HUES6 (cell line): ENCODE results near the gene BLM.
A peak's percentile ranks its signal among the peaks of the same experiment; 100 is the strongest.

ENCODE experiments used
- H3K27ac ChIP-seq: 2 replicates; pipeline ENCODE4 v1.7.0; 2013; ENCODE audit warnings: low read depth, mild to moderate bottlenecking, low read length, inconsistent platforms
- H3K27me3 ChIP-seq: 2 replicates; pipeline ENCODE4 v1.6.1; 2013; ENCODE audit warnings: low read length; ENCODE audit not compliant: control insufficient read depth, insufficient read depth
- H3K36me3 ChIP-seq: 2 replicates; pipeline ENCODE4 v1.6.1; 2013; ENCODE audit warnings: low read length; ENCODE audit not compliant: control insufficient read depth, insufficient read depth
- H3K4me1 ChIP-seq: 2 replicates; pipeline ENCODE4 v1.6.1; 2013; ENCODE audit warnings: low read length; ENCODE audit not compliant: control insufficient read depth, insufficient read depth
- H3K4me3 ChIP-seq: 2 replicates; pipeline ENCODE4 v1.5.1; 2013; ENCODE audit warnings: low read depth, low read length
- H3K9ac ChIP-seq: one replicate; pipeline ENCODE4 v1.6.1; 2013; ENCODE audit warnings: mild to moderate bottlenecking, low read length
- H3K9me3 ChIP-seq: 2 replicates; pipeline ENCODE4 v1.6.1; 2013; ENCODE audit warnings: low read depth, low read length; ENCODE audit not compliant: control insufficient read depth, insufficient read depth

The BLM gene

DNA sequence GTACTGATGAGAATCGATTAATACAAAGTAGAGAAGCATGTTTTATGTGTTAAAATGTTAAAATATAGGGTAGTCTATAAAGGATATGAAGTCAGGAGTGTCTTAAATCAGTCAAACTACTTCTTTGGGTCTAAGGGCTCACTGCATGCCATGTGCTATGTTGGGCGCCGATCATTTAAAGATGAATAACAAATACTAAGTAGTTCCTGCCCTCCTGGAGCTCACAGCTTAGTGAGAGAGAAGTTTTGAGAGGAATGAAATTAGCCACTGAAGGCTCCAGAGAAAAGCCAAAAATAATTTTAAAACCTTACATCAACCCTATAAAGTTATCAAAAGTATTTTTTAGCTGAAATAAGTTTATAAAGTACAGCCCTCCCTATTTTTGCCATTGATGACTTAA, 44.5 kb downstream of the BLM start:
- Histone ChIP-seq H3K27me3 (no peaks in the 10 kb centered on the region), H3K36me3 (peaks cover 63% of the 10 kb centered on the region), H3K4me1 (peaks cover 18% of the 10 kb centered on the region), H3K9me3 (no peaks in the 10 kb centered on the region), H3K9ac (no peak overlapping the region), H3K27ac (peak overlapping the region; percentile 32; the same call in 1 of the 2 replicates), H3K4me3 (no peak overlapping the region)

DNA sequence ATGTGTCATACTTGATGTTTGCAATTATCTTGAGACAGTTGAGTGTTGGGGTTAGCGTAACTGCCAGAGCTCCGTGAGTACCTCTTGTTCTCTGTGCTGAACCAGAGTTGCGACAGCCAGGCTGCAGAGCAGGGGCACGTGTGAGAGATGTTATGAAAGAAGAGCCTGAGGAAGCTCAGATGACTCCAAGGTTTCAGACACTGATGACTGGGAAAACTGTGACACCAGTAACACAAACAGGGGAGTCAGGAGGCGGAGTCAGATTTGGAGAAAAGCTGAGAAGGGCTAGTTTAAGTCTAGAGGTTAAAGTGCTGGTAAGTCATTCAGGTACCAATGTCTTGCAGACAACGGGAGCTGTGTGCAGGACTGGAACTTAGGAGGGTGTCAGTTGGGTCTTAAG, 45.0 kb downstream of the BLM start:
- peaks cover 18% of the 10 kb centered on the region for H3K4me1 ChIP-seq
- H3K9me3 ChIP-seq = no peaks in the 10 kb centered on the region
- no peak overlapping the region for H3K27ac ChIP-seq
- H3K36me3 ChIP-seq = peaks cover 64% of the 10 kb centered on the region
- no peaks in the 10 kb centered on the region for H3K27me3 ChIP-seq
- H3K4me3 ChIP-seq = no peak overlapping the region
- no peak overlapping the region for H3K9ac ChIP-seq

DNA sequence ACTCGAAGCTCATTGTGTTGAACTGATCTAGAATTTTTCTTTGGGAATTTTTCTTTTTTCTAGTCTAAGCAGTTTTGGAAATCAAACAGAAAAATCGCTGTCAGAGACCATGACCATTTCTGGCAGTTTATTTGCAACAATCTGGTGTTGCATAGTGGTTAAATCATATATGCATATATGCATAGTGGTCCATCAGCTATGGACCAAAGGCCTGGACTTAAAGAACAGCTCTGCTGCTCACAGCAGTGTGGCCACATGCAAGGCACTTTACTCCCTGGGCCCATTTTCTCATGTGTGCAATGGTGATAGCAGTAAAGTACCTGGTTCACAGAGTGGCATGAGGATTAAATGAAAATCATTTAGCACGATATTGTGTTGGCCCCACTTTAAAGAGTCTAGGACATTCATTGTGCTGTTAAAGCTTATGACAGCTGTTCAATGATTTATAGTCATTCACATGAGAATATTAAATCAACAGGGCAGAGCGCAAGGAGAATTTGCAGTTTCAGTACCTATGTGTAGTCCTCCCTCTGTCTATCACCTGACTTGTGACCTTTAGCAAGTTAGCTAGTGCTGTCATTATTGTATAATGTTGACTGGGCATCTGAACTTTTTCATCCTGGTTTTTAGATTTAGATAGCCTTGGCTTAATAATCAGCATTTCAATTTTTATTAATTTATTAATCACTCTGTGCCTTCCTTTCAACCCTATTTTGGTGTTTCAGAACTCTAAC, 46.4 kb downstream of the BLM start:
- Histone ChIP-seq H3K9ac (no peak overlapping the region), H3K4me3 (no peak overlapping the region), H3K27ac (no peak overlapping the region), H3K36me3 (peaks cover 69% of the 10 kb centered on the region), H3K4me1 (peaks cover 15% of the 10 kb centered on the region), H3K9me3 (no peaks in the 10 kb centered on the region), H3K27me3 (no peaks in the 10 kb centered on the region)

DNA sequence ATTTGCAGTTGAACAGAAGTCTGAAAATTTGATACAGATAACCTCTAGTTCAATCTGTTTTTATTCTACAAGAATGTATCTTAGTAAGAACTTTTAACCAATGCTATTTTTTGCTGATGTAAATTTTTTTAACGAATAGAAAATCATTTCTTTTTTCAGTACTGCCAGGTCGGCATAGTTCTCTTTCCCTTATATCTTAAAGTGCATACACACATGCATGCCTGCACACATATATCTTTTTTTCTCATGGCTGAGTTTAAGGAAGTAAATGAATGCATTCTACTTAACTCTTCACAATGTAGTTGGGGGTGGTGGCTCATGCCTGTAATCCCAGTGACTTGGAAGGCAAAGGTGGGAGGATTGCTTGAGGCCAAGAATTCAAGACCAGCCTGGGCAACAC, 48.4 kb downstream of the BLM start:
- no peak overlapping the region for H3K9ac ChIP-seq
- no peaks in the 10 kb centered on the region for H3K9me3 ChIP-seq
- no peak overlapping the region for H3K4me3 ChIP-seq
- H3K4me1 ChIP-seq = peaks cover 15% of the 10 kb centered on the region
- no peaks in the 10 kb centered on the region for H3K27me3 ChIP-seq
- H3K27ac ChIP-seq = no peak overlapping the region
- peaks cover 75% of the 10 kb centered on the region for H3K36me3 ChIP-seq

DNA sequence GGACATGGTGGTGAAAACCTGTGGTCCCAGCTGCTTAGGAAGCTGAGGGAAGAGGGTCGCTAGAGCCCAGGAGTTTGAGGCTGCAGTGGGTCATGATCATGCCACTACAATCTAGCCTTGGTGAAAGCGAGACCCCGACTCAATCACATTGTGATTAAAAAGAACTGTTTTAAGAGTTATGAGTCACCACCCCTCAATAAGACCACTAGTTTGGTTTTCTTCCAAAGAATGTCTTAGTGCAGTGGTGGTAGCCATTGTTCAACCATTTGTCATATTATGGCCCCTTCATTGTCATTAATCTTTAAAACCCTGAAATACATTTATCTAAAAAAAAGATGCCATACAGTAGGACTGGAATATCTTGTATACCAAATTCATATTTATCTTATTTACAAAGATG, 48.8 kb downstream of the BLM start:
- H3K27me3 ChIP-seq = no peaks in the 10 kb centered on the region
- no peak overlapping the region for H3K9ac ChIP-seq
- H3K9me3 ChIP-seq = no peaks in the 10 kb centered on the region
- H3K27ac ChIP-seq = no peak overlapping the region
- H3K36me3 ChIP-seq = peaks cover 74% of the 10 kb centered on the region
- no peak overlapping the region for H3K4me3 ChIP-seq
- peaks cover 14% of the 10 kb centered on the region for H3K4me1 ChIP-seq

DNA sequence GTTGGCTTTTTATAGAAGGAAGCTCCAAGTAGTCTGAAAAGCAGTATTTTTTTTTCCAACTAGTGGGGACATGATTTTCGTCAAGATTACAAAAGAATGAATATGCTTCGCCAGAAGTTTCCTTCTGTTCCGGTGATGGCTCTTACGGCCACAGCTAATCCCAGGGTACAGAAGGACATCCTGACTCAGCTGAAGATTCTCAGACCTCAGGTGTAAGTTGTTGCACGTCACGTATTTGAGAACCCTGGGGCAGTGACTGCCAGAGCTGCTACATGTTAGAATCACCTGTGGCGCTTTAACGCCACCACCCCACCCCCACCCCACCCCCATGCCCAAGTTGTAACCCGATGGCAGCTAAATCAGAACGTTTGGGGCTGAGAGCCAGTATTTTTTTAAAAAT, 52.2 kb downstream of the BLM start:
- Histone ChIP-seq H3K4me1 (0 out of 2 replicates have a peak, but pooled peaks cover 4% of the 10 kb centered on the region), H3K36me3 (peaks cover 68% of the 10 kb centered on the region), H3K4me3 (no peak overlapping the region), H3K9me3 (no peaks in the 10 kb centered on the region), H3K9ac (no peak overlapping the region), H3K27ac (no peak overlapping the region), H3K27me3 (no peaks in the 10 kb centered on the region)

DNA sequence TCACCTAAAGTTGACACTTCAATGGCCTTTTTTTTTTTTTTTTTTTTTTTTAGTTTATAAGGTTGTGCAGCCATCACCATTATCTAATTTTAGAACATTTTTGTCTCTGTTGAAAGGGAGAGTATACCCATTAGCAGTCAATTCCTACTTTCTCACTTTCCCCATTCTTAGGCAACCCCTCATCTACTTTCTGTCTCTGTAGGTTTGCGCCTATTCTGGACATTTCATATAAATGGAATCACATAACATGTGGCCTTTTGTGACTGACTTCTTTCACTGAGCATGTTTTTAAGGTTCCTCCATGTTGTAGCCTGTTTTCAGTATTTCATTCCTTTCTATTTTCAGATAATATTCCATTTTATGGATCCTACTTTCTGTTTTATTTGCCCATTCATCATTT, 56.3 kb downstream of the BLM start:
- Histone ChIP-seq H3K9ac (no peak overlapping the region), H3K27ac (no peak overlapping the region), H3K36me3 (peaks cover 64% of the 10 kb centered on the region), H3K9me3 (no peaks in the 10 kb centered on the region), H3K27me3 (no peaks in the 10 kb centered on the region), H3K4me1 (0 out of 2 replicates have a peak, but pooled peaks cover 4% of the 10 kb centered on the region), H3K4me3 (no peak overlapping the region)

DNA sequence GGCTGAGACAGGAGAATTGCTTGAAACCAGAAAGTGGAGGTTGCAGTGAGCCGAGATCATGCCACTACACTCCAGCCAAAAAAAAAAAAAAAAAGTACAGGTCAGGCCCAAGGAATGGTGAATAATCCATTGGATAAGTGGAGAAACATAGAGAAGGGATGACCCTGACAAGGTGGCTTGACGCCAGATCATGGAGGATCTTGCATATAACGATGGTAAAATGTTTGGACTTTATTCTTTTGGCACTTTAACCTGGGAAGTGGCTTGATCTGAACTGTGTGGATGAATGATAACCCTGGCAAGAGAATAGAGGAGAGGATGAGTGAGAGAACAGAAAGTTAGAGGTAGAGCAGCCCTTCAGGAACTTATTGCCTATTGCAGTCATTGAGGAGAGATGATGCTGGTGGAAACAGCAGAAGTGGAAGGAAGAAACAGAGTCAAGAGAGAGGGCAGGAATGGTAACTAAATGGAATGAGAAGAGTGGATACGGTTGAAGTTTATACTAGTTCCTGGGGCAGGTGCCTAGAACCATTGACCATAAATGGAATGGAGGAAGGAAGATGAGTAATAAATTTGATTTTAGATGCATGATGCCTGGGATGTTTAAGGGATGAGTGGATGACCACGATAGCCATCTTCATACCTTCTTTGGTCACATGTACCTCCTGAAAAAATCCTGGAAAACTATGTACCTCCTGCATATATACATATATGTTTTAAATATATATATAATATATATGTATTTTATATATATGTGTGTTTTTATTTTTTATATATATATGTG, 57.8 kb downstream of the BLM start:
- Histone ChIP-seq H3K9me3 (no peaks in the 10 kb centered on the region), H3K4me1 (0 out of 2 replicates have a peak, but pooled peaks cover 4% of the 10 kb centered on the region), H3K36me3 (peaks cover 51% of the 10 kb centered on the region), H3K4me3 (no peak overlapping the region), H3K27me3 (no peaks in the 10 kb centered on the region), H3K27ac (no peak overlapping the region), H3K9ac (no peak overlapping the region)

DNA sequence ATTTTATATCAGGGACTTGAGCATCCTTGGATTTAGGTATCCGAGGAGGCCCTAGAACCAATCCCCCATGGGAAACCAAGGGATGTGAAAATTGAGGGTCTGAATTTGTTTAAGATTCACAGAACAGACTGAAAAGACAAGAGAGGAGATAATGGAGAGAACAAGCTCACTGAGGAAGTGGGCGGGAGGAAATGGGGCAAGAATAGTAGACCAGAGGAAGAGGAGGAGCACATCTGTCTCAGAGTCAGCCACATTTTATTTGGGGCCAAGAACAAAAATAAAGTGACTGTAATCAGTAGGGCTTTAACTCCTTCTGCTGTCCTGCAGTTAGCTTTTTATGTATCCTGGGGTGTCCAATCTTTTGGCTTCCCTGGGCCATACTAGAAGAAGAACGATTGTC, 63.8 kb downstream of the BLM start:
- Histone ChIP-seq H3K9me3 (no peaks in the 10 kb centered on the region), H3K27ac (no peak overlapping the region), H3K36me3 (peaks cover 54% of the 10 kb centered on the region), H3K4me3 (no peak overlapping the region), H3K27me3 (no peaks in the 10 kb centered on the region), H3K9ac (no peak overlapping the region), H3K4me1 (no peaks in the 10 kb centered on the region)

DNA sequence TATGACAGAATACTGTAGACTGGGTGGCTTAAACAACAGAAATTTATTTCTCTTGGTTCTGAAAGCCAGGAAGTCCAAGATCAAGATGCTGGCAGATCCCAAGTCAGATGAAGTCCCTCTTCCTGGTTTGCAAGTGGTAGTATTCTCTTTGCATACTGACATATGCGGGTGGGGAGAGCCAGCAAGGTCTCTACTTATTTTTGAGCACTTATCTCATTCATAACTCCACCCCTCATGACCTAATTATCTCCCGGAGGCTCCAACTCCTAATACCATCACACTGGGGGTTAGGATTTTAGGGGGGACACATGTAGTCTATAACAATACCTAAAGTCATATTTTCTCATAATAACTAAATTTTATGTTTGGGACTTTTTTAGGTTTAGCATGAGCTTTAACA, 65.3 kb downstream of the BLM start:
- Histone ChIP-seq H3K9ac (no peak overlapping the region), H3K27ac (no peak overlapping the region), H3K36me3 (peaks cover 52% of the 10 kb centered on the region), H3K27me3 (no peaks in the 10 kb centered on the region), H3K4me3 (no peak overlapping the region), H3K4me1 (no peaks in the 10 kb centered on the region), H3K9me3 (no peaks in the 10 kb centered on the region)

DNA sequence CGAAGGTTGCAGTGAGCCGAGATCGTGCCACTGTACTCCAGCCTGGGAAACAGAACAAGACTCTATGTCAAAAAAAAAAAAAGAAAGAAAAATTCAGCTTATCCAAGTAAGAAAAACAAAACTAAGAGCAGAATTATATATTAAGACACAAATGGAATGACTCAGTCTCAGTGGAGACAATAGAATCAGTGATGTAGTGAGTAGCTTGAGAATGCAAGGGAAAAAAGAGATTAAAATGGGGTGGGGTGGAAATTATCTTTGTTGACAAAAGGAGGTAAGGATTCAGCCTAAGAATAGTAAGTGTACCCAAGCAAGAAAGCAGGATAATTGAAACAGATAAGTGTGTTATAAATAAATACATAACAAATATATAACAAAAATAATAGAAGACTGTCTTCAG, 70.7 kb downstream of the BLM start:
- Histone ChIP-seq H3K27me3 (no peaks in the 10 kb centered on the region), H3K9ac (no peak overlapping the region), H3K4me1 (no peaks in the 10 kb centered on the region), H3K9me3 (no peaks in the 10 kb centered on the region), H3K36me3 (peaks cover 75% of the 10 kb centered on the region), H3K4me3 (no peak overlapping the region), H3K27ac (no peak overlapping the region)
